ENCODE data around the gene MGRN1. TPM values are rescaled to one million over a fixed set of nuclear protein-coding genes. Genes with fewer than 3 reads are reported as not detected.

Gene MGRN1
- total and polyA plus RNA-seq, 9 donors = 21.5 to 94.2 (median 61.1) TPM

- TF ChIP-seq EP300 (IDR thresholded peaks at IDR 0.05) = no peak
- TF ChIP-seq, protein P1, sequence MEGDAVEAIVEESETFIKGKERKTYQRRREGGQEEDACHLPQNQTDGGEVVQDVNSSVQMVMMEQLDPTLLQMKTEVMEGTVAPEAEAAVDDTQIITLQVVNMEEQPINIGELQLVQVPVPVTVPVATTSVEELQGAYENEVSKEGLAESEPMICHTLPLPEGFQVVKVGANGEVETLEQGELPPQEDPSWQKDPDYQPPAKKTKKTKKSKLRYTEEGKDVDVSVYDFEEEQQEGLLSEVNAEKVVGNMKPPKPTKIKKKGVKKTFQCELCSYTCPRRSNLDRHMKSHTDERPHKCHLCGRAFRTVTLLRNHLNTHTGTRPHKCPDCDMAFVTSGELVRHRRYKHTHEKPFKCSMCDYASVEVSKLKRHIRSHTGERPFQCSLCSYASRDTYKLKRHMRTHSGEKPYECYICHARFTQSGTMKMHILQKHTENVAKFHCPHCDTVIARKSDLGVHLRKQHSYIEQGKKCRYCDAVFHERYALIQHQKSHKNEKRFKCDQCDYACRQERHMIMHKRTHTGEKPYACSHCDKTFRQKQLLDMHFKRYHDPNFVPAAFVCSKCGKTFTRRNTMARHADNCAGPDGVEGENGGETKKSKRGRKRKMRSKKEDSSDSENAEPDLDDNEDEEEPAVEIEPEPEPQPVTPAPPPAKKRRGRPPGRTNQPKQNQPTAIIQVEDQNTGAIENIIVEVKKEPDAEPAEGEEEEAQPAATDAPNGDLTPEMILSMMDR (IDR thresholded peaks at IDR 0.05) = no peak
- no peak for TF ChIP-seq POLR2A (IDR thresholded peaks at IDR 0.05)
- H3K4me1 ChIP-seq (ENCODE audit: insufficient read depth) = no peaks in the 10 kb centered on the region
- no peaks in the 10 kb centered on the region for H3K27me3 ChIP-seq
- WGBS, 3 donors = 89 to 91% (median 90%) methylated on average over 38 to 39 of the region's 39 CpGs
- H3K27ac ChIP-seq = no peak overlapping the region
- H3K36me3 ChIP-seq = no peaks in the 10 kb centered on the region
- no peaks in the 10 kb centered on the region for H3K9me3 ChIP-seq
- intact Hi-C loops (cut with DNase I) = no loop called here
- H3K4me3 ChIP-seq = no peak overlapping the region
- DNase-seq = peak in 1 of 5 donors; percentile 44
Observed at GRCh38 chr16:4687946-4688673, 63.5 kb downstream of the MGRN1 start.

DNA sequence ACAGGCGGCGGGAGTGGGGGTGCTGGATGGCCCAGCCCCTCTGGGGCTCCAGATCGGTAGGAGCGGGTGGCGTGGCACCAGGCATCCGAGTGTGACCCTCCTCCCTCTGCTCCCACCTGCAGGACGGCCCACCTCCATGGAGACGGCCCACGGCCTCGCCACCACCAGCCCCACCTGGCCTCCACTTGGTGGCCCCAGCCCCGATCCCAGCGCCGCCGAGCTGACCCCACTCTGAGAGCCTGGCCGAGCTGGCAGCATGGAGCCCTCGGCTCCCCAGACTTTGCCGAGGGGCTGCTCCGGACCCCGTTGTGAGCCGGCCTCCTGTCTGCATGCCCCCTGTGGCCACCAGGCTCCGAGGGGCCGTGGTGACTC, 64.0 kb downstream of the MGRN1 start:
- Histone ChIP-seq H3K27ac (no peak overlapping the region), H3K4me3 (no peak overlapping the region), H3K9me3 (no peaks in the 10 kb centered on the region), H3K4me1 (ENCODE audit: insufficient read depth) (no peaks in the 10 kb centered on the region), H3K36me3 (no peaks in the 10 kb centered on the region), H3K27me3 (no peaks in the 10 kb centered on the region)
- DNase-seq = peak in 2 of 5 donors; percentile 35 to 40
- TF ChIP-seq, protein P1 (IDR thresholded peaks at IDR 0.05) = no peak
- TF ChIP-seq POLR2A (IDR thresholded peaks at IDR 0.05) = no peak
- TF ChIP-seq EP300 (IDR thresholded peaks at IDR 0.05) = no peak
- intact Hi-C loops (cut with DNase I) = no loop called here
- WGBS, 3 donors = 82 to 92% (median 89%) methylated on average over 18 to 22 of the region's 22 CpGs

DNA sequence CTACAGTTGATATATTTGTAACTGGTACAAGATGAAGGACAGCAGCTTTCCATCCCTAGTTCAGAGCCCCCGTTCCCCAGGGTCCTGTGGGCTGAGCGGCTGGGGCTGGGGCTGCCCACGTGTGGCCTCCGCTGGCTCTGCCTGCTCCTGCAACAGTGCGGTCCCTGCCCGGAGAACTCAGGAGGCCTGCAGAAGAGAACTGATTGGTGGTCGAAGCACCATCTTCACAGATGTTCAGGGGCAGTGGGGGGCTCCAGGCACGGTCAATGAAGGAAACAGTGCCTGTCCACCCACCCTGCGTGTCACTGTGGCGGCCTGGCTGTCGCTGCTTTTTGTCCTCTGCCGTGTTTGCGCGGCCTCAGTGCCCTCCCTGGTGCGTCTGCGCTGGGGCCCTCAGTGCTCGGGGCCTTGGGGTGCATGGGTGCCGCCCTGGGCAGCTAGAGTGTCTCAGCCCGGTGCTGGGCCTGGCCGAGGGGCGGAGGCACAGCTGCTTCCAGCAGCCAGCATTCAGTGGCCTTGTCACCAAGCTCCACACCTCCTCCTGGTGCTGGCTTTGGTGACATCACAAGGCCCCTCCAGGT, 64.6 kb downstream of the MGRN1 start:
- H3K36me3 ChIP-seq = no peaks in the 10 kb centered on the region

DNA sequence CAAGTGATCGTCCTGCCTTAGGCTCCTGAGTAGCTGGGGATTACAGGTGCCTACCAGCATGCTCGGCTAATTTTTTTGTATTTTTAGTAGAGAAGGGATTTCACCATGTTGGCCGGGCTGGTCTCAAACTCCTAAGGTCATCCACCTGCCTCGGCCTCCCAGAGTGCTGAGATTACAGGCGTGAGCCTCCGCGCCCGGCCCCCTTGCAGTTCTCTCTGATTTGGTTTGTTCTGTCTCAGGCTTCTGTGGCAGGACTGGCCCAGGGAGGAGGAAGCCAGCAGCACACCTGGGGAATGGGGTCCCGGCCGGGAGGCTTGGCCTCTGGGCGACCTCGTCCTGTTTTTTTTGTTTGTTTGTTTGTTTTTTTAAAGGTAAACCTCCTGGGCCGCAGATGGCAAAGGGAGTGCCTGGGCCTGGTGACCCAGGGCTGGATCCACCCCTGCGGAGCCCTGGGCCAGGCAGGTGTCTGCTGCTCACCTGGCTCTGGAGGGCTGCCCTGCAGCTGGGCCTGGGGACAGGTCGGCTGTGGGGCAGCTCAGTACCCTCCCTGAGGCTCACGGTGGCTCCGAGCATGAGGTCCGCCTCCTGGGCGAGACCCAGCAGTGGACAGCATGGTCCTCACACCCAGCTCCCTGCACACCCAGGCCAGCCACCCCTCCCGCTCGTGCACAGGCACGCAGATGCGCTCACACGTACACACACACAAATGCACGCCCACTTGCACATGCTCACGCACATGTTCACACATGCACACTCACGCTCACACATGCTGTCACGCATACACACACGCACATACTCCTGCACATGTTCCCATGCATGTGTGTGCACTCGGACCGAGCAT, 65.5 kb downstream of the MGRN1 start:
- 81 to 85% (median 82%) methylated on average over 31 of the region's 31 CpGs for WGBS, 3 donors
- Histone ChIP-seq H3K9me3 (no peaks in the 10 kb centered on the region), H3K27ac (no peak overlapping the region), H3K27me3 (no peaks in the 10 kb centered on the region), H3K4me3 (no peak overlapping the region), H3K4me1 (ENCODE audit: insufficient read depth) (peaks cover 5% of the 10 kb centered on the region), H3K36me3 (no peaks in the 10 kb centered on the region)
- TF ChIP-seq EP300 (IDR thresholded peaks at IDR 0.05) (no peak), POLR2A (IDR thresholded peaks at IDR 0.05) (no peak)
- TF ChIP-seq, protein P1 (IDR thresholded peaks at IDR 0.05) = no peak
- intact Hi-C loops (cut with DNase I) = loop anchor here in 1 of 4 donors (5.0 kb wide), 1 partner anchor 42 kb away; the partner anchor contains the start of genes ANKS3 and DNAAF8
- DNase-seq = peak in 2 of 5 donors; percentile 16 to 42

More for the DNA sequence above, 64.6 kb downstream of the MGRN1 start:
- 88 to 94% (median 90%) methylated on average over 21 of the region's 21 CpGs for WGBS, 3 donors
- H3K27me3 ChIP-seq = no peaks in the 10 kb centered on the region
- no peaks in the 10 kb centered on the region for H3K4me1 ChIP-seq (ENCODE audit: insufficient read depth)
- no peaks in the 10 kb centered on the region for H3K9me3 ChIP-seq
- peak in 1 of 5 donors; percentile 21 for DNase-seq
- no peak for TF ChIP-seq POLR2A (IDR thresholded peaks at IDR 0.05)
- no peak for TF ChIP-seq EP300 (IDR thresholded peaks at IDR 0.05)
- TF ChIP-seq, protein P1 (IDR thresholded peaks at IDR 0.05) = no peak
- intact Hi-C loops (cut with DNase I) = no loop called here
- H3K4me3 ChIP-seq = no peak overlapping the region
- no peak overlapping the region for H3K27ac ChIP-seq

Measured in ovary (tissue), 9 donors.